Activated CD8-positive, alpha-beta memory T cell treated with anti-CD3 and anti-CD28 coated beads for 24 hours (primary cell): ENCODE results near the gene MED13.
"Not testable (repeated sequence)": the region's sequence is repeated elsewhere in the genome, so short reads cannot be mapped to it uniquely, and the experiment has no call there.

ENCODE experiments used
- DNase-seq: peaks from one replicate; pipeline ENCODE4 v3.0.0-alpha.2; 2020

Gene MED13

DNA sequence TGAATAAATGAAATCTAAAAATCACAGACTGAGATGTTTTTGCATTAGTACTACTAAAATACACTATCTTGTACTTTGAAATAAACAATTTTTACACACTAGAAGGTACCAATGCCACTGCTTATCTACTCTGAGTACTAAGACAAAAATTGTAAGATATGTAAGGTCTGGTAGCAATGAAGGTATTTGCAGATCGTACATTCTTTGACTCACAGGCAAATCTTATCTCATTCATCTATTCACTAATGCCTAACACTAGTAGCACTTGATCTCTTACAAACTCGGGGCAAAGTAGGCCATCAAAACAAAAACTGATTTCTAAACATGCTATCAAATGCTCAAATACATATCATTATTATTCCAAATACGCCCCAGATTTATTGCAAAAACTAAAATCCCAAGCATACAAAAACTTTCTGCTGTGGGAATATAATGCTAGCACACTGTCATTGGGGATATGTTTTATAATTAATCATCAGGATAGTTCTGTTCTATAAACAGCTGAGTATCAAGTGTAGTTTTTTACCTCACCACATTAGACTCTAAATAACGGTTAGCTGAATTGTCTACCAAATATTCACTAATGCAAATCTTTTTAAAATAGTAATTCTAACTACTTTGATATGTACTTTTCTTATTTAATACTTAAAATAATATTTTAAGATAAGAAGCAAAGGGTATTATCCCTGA lies 68.0 kb downstream of the MED13 start:
- no peak for DNase-seq

DNA sequence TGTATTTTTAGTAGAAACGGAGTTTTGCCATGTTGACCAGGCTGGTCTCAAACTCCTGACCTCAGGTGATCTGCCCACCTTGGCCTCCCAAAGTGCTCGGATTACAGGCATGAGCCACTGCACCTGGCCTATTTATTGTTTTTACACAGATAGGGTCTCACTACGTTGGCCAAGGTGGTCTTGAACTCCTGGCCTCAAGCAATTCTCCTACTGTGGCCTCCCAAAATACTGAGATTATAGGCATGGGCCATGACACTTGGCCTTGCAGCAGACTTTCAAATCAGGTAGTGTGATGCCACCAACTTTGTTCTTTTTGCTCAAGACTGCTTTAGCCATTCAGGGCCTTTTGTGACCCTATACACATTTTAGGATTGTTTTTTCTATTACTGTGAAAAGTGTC lies 75.6 kb downstream of the MED13 start:
- DNase-seq: no peak

DNA sequence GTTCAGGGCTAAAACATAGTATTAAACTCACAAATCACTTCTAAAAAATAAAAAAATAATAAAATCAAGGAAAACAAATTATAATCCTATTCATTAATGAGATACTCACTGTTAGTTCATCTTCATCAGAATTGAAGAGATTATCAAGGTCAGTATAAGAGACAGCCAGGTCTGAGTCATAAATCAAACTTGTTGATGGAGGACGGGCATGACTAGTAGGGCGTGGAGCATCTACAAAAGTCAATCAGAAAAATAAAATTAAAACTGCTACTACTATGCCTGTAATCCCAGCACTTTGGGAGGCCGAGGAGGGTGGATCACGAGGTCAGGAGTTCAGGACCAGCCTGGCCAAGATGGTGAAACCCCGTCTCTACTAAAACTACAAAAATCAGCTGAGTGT lies 78.2 kb downstream of the MED13 start:
- DNase-seq: no peak

DNA sequence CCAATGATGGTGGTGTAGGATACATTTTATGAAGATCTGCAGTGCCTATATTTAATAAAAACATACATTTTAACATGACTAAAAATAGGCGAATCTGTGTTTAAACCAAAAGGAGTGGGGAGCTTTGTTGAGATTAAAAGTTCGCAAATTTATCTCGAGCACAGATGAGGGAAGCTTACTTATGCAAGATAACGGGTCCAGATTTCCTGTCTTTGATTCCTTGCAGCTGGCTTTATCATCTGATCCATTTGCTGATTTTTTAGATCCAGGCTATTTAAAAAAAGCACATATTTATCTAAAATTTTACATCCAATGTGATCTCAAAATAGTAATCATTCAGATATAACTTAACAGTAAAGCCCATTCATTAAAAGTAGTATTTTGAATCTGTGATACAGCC lies 80.3 kb downstream of the MED13 start:
- DNase-seq: no peak

GRCh38 chr17:61981323-61981722 lies 83.8 kb downstream of the MED13 start:
- no peak for DNase-seq

GRCh38 chr17:61980535-61980934 lies 84.5 kb downstream of the MED13 start:
- no peak for DNase-seq

DNA sequence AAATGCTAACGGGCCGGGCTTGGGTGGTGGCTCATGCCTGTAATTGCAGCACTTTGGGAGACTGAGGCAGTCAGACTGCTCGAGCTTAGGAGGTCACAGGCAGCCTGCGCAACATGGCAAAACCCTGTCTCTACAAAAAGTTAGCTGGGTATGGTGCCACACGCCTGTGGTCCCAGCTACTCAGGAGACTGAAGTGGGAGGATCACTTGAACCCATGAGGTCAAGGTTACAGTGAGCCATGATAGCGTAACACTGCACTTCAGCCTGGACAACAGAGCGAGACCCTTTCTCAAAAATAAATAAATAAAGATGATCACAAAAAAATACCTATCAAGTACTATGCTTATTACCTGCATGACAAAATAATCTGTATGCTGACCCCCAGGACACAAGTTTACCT lies 91.0 kb downstream of the MED13 start:
- no peak for DNase-seq

DNA sequence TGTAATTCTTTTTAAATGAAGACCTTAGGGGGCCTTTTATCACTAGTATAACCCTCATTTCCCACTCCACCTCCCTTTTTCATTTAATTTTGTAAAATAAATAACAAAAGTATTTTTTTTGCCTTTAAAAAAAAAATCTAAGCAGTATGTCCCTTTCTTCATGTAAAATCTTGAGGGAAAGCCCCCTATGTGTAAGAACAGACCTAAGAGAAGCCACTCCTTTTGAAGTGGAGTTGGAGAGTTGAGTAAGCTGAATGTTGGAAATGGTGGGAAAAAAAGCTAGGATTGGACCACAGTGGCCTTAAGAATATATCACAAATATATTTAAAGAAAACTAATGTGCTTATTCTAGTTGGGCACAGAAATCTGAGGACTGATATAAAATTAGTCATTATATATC lies 92.8 kb downstream of the MED13 start:
- no peak for DNase-seq

DNA sequence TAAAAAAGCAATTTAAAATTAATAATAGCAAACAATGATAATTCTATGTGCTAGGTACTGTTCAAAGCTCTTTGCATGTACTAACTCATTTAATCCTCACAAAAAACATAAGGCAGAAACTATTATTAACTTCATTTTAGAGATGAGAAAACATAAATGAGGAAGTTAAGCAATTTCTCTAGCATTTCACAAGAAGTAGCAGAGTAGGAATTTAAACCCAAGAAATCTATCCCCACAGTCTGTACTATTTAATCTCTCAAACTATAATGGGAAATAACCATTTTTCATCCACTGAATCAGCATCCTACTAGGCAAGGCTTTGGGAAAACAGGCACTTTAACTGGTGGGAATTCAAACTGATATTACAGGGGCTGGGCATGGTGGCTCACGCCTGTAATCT lies 95.0 kb downstream of the MED13 start:
- DNase-seq: no peak

- DNase-seq: no peak
Observed at GRCh38 chr17:61968757-61969156, 96.3 kb downstream of the MED13 start.

- no peak for DNase-seq
Observed at GRCh38 chr17:61967729-61968128, 97.3 kb downstream of the MED13 start.

GRCh38 chr17:61966191-61966590 lies 98.9 kb downstream of the MED13 start:
- no peak for DNase-seq

DNA sequence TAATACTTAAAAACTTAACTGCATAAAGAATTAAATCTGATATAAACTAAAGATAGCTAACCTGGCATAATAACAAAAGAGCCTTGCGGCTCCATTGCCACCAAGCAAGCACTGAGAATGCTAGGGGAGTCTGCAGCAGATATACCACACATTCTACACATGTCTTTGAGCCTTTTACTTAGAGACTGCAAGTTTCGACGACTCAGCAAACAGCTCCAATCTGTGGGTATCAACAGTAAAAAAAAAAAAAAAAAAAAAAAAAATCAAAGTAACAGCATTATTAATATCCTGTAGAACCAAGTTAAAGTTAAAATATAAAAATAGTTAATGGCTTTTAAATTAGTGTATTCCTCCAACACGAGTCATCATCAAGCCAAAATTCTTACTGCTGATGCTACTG lies 109.5 kb downstream of the MED13 start:
- no peak for DNase-seq

DNA sequence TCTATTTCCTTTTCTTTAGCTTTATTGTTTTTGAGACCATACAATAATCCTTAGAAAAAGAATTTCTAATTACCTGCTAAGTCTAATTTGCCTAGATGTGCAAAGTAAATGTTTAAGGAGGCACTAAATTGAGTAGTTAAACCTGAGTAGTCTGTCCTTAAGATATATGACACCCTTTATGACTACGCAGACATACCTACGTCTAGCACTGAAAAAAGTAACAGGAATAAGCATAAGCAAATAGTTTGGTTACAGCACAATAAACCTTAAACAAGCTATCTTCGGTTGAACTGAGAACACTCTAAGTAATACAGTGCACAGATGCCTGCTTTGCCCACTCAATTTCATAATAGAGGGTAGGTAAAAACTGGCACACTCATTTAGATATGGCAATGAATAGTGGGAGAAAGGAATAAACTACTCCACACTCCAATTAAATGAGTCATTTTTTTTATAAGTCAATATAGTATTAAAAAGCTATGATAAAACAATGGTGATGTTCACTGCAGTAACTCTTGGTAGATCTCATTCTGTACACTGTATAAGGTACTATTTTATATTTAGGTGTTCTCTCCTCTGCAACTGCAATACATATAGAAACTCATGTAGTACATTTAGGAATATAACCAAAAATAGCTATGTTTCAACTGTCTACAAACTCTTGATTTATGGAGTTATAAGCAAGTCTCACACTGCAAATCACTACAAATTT lies 117.6 kb downstream of the MED13 start:
- DNase-seq: no peak

- DNase-seq: no peak
Observed at GRCh38 chr17:61946359-61946758, 118.7 kb downstream of the MED13 start.

DNA sequence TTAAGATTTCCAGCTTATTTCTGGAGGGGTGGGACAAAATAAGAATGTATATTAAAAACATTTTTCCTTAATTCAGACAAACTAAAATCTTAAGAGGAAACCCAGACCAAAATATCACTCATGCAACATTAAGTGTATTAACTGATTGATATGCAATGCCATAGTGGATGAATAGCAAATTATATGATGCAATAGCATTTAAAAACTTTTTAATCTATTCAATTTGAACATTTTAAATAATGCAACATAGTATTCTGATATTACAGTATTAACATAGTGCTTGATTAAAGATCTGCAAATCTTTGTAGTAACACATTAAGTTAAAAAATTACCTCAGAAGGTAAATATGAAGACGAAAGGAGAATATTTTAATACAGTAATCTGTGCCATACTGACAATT lies 122.0 kb downstream of the MED13 start:
- DNase-seq: no peak

DNA sequence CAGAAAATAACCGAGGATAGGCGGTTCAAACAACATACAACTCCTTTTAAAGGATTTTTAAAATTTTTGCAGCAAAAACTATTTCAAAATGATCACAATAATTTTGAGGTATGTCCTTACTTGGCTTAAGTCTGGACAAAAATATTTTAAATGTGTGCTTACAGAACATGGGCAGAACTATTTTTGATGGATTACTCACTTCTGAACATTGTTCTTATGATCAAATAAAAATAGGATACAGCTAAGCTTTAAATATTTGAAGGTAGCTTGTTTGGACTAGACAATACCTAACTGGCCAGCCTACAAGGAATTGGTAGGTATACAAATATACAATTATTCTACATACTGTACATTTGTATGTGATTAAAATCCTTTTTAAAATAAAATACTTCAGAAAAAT lies 123.0 kb downstream of the MED13 start:
- DNase-seq: no peak

- no peak for DNase-seq
Observed at GRCh38 chr17:61928101-61928436, 137.0 kb downstream of the MED13 start.

- peak; percentile 98 for DNase-seq
Observed at GRCh38 chr17:61927208-61928100, 137.6 kb downstream of the MED13 start, which contains the start of gene INTS2. INTS2 (minus strand) TSS chr17:61927982; CDS start chr17:61926644, 1,338 bp downstream.

DNA sequence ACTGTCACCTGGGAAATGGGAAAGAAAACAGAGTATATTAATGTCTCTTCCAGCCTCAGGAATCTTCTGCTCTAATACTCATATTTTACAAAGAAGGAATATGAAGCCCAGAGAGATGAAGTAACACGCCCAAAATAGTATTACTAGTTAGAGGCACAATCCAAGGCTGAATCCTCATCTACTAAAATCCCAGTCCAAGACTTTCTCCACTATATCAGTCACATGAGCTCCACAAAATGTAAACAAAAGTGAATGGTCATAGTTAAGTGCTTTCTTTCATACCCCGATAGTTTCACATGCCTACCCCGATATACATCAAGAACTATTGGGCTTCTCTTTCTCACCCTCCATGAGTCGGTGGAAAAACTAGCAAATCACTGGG lies 138.3 kb downstream of the MED13 start:
- no peak for DNase-seq

DNA sequence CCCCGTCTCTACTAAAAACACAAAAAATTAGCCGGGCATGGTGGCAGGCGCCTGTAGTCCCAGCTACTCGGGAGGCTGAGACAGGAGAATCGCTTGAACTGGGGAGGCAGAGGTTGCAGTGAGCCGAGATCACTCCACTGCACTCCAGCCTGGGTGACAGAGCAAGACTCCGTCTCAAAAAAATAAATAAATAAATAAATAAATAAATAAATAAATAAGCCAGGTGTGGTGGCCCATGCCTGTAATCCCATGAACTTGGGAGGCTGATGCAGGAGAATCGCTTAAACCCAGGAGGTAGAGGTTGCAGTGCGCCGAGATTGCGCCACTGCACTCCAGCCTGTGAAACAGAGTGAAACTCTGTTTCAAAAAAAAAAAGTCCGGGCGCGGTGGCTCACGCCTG lies 149.9 kb downstream of the MED13 start:
- not testable (repeated sequence) for DNase-seq

DNA sequence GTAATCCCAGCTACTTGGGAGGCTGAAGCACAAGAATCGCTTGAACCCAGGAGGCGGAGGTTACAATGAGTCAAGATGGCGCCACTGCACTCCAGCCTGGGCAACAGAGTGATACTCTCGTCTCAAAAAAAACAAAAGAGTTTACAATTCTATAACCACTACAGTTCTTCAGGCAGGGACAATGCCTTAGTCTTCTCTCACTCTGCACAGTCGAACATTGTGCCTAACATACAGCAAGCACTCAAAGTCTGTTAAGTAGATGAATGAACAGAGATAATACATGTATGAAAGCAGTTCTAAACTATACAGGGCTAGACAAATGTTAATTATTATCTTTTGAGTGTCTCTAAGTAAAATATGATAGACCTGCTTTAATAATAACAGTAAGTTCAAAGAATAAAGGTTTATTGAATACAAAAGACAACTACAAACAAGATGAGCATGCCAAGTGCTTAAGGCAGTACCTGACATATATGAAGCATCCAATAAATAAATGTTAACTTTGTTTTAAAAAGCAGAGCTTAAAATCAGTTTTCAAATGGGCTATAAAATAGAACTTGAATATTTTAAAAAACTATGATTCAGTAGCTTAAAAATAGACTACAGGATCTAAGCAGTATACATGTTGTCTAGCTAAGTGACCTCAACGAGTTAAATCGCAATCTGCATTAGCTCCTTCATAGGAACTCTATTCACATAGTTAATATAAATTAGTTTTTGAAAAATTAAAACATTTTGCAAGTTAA lies 156.6 kb downstream of the MED13 start:
- no peak for DNase-seq

GRCh38 chr17:61907361-61907760 lies 157.7 kb downstream of the MED13 start:
- no peak for DNase-seq
